Neuronal stem cell (in vitro differentiated cells): ENCODE data around the gene FDPS.

Experiments used
- DNase-seq: peaks from one replicate; pipeline ENCODE4 v3.0.0-alpha.2; 2013; ENCODE audit warnings: low spot score
- H2AFZ ChIP-seq: one replicate; pipeline ENCODE4 v1.6.1; 2013; ENCODE audit warnings: mild to moderate bottlenecking, low read length, inconsistent platforms
- H2AK5ac ChIP-seq: 2 replicates; pipeline ENCODE4 v1.6.1; 2013; ENCODE audit warnings: low read depth, mild to moderate bottlenecking, inconsistent platforms, low read length, moderate library complexity, mixed read lengths
- H2BK120ac ChIP-seq: 2 replicates; pipeline ENCODE4 v1.6.1; 2013; ENCODE audit warnings: low read depth, mild to moderate bottlenecking, inconsistent platforms, low read length, moderate library complexity, mixed read lengths
- H2BK12ac ChIP-seq: one replicate; pipeline ENCODE4 v1.6.1; 2013; ENCODE audit warnings: low read length, inconsistent platforms
- H2BK15ac ChIP-seq: 2 replicates; pipeline ENCODE4 v1.6.1; 2013; ENCODE audit warnings: mild to moderate bottlenecking, low read length, inconsistent platforms, mixed read lengths
- H2BK5ac ChIP-seq: one replicate; pipeline ENCODE4 v1.6.1; 2013; ENCODE audit warnings: inconsistent platforms, mild to moderate bottlenecking, low read length, moderate library complexity
- H3K14ac ChIP-seq: one replicate; pipeline ENCODE4 v1.6.1; 2013; ENCODE audit warnings: low read length, inconsistent platforms
- H3K18ac ChIP-seq: 2 replicates; pipeline ENCODE4 v1.6.1; 2013; ENCODE audit warnings: low read length, inconsistent platforms
- H3K23ac ChIP-seq: 2 replicates; pipeline ENCODE4 v1.6.1; 2013; ENCODE audit warnings: low read depth, mild to moderate bottlenecking, mixed read lengths, low read length, inconsistent platforms; ENCODE audit not compliant: poor library complexity
- H3K27ac ChIP-seq: replicated peaks from 3 replicates; pipeline ENCODE4 v1.5.1; 2013; ENCODE audit warnings: low read length, inconsistent platforms
- H3K27me3 ChIP-seq, 3 experiments: 2 replicates each; pipeline ENCODE4 v1.6.1; 2013; ENCODE audit warnings: low read length in 3 of 3, mild to moderate bottlenecking in 2 of 3, inconsistent platforms in 1 of 3, low read depth in 1 of 3, mixed read lengths in 1 of 3, moderate library complexity in 1 of 3; ENCODE audit not compliant: control insufficient read depth in 3 of 3, insufficient read depth in 3 of 3
- H3K36me3 ChIP-seq, 2 donors: replicated peaks in 1 of 2; 2 replicates each; pipeline ENCODE4 v1.6.1; 2013; ENCODE audit warnings: low read length in 2 of 2; ENCODE audit not compliant: control insufficient read depth in 2 of 2, insufficient read depth in 2 of 2
- H3K4ac ChIP-seq: 2 replicates; pipeline ENCODE4 v1.6.1; 2013; ENCODE audit warnings: inconsistent platforms, mild to moderate bottlenecking, low read length, moderate library complexity
- H3K4me1 ChIP-seq, 2 donors: 1 replicate in 1 of 2; 2 replicates in 1 of 2; pipeline ENCODE4 v1.6.1; 2013; ENCODE audit warnings: low read length in 2 of 2, low read depth in 1 of 2; ENCODE audit not compliant: control insufficient read depth in 2 of 2, insufficient read depth in 1 of 2
- H3K4me2 ChIP-seq: one replicate; pipeline ENCODE4 v1.6.1; 2013; ENCODE audit warnings: mild to moderate bottlenecking, low read length, inconsistent platforms; ENCODE audit not compliant: insufficient read depth, poor library complexity, severe bottlenecking
- H3K4me3 ChIP-seq, 2 donors: 2 replicates each; pipeline ENCODE4 v1.5.1; 2013; ENCODE audit warnings: low read length in 2 of 2, mild to moderate bottlenecking in 2 of 2, inconsistent platforms in 1 of 2, moderate library complexity in 1 of 2
- H3K79me1 ChIP-seq: one replicate; pipeline ENCODE4 v1.6.1; 2013; ENCODE audit warnings: low read depth, mild to moderate bottlenecking, inconsistent platforms, low read length, moderate library complexity
- H3K9ac ChIP-seq: one replicate; pipeline ENCODE4 v1.6.1; 2013; ENCODE audit warnings: mild to moderate bottlenecking, low read depth, low read length, inconsistent platforms; ENCODE audit not compliant: poor library complexity
- H3K9me3 ChIP-seq, 2 donors: replicated peaks in 1 of 2; 2 replicates each; pipeline versions ENCODE3 to v1.6.1; 2013; ENCODE audit warnings: low read length in 2 of 2, mild to moderate bottlenecking in 2 of 2, inconsistent platforms in 1 of 2, low read depth in 1 of 2, mixed read lengths in 1 of 2, moderate library complexity in 1 of 2; ENCODE audit not compliant: control insufficient read depth in 2 of 2, insufficient read depth in 1 of 2
- H4K8ac ChIP-seq: one replicate; pipeline ENCODE4 v1.6.1; 2013; ENCODE audit warnings: low read depth, mild to moderate bottlenecking, inconsistent platforms, low read length, moderate library complexity
- H4K91ac ChIP-seq: one replicate; pipeline ENCODE4 v1.6.1; 2013; ENCODE audit warnings: low read length, low read depth, mild to moderate bottlenecking, inconsistent platforms; ENCODE audit not compliant: poor library complexity
- WGBS, 2 donors: extraction: QIAGEN DNeasy Blood & Tissue Kit; methylation state at CpG; one replicate each; pipeline ENCODE4 v1.1.7; 2013; ENCODE audit warnings: missing lambda C conversion rate in 2 of 2, mixed read lengths in 1 of 2; ENCODE audit not compliant: insufficient read length in 2 of 2, insufficient replicate concordance in 1 of 2; ENCODE audit errors: extremely low coverage in 2 of 2; 5-methylcytosine and 5-hydroxymethylcytosine counted together

FDPS gene

DNA sequence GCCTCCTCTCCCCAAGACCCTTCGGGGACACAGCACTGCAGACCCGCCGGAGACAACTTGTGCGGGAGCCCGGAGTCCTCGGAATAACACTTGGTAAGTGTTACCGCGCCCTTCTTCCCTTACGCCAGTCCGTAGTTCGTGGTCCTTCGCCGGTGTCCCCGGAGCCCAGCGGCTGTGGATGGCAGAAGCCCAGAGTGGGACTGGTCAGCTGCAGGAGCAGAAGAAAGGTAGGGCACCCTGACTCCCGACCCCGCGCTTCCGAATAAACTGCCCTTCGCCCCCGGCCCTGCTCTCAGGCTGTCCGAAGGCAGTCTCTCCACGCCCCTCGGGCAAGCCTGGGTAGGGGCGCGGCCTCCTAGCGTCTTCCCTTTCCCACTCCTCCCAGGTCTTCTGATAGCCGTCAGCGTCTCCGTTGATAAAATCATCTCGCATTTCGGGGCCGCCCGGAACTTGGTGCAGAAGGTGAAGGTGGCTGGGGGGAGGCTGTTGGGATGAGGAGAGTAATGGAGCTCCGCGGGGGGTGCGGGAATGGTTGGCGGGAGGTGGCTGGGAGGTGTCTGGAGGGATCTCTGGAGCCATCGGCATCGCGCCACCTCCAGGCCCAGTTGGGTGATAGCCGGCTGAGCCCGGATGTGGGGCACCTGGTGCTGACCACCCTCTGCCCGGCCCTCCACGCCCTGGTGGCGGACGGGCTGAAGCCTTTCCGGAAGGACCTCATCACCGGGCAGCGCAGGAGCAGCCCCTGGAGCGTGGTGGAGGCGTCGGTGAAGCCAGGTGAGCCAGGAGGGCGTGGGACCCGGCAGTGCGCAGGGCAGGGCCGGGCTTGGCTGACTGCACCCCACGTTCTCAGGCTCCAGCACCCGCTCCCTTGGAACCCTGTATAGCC is 16.3 kb downstream of the FDPS start:
- Histone ChIP-seq H3K4me3 (peak overlapping the region; percentile 76 to 90), H2BK15ac (peak overlapping the region; percentile 97), H3K14ac (peak overlapping the region; percentile 94), H2AFZ (peak overlapping the region; percentile 92), H3K23ac (peak overlapping the region; percentile 96), H3K9me3 (no peaks in the 10 kb centered on the region), H3K18ac (peak overlapping the region; percentile 96), H3K4ac (peak overlapping the region; percentile 53), H3K4me1 (peaks cover 23 to 24% of the 10 kb centered on the region in 2 donors), H2AK5ac (peak overlapping the region; percentile 98), H3K27ac (peak overlapping the region; percentile 75), H3K27me3 (no peaks in the 10 kb centered on the region), H3K4me2 (peak overlapping the region; percentile 96), H2BK120ac (peak overlapping the region; percentile 5), H2BK5ac (peak overlapping the region; percentile 53), H2BK12ac (peak overlapping the region; percentile 41), H3K9ac (peak overlapping the region; percentile 98), H4K8ac (peak overlapping the region; percentile 96), H3K79me1 (peaks cover 19% of the 10 kb centered on the region), H3K36me3 (peaks cover 21 to 60% of the 10 kb centered on the region in 2 donors), H4K91ac (peak overlapping the region; percentile 72)
- WGBS, 2 donors, result no CpG with 5 or more reads among the region's 59 CpGs
- DNase-seq, result no peak

DNA sequence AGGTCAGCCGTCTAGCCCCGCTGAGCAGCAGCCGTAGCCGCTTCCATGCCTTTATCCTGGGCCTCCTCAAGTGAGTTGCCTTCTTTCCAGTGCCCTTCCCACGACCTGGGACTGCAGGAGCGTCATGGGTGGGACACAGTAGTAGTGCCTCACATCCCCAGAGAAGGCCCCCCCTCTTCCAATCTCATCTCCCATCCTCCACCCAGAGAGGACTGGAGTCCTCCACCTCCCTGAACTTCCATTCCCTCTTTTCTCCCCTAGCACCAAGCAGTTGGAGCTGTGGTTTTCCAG is 16.9 kb downstream of the FDPS start:
- peaks cover 20 to 24% of the 10 kb centered on the region in 2 donors for H3K4me1 ChIP-seq
- no peak for DNase-seq
- H3K27ac ChIP-seq, result no peak overlapping the region
- H3K14ac ChIP-seq, result peak overlapping the region; percentile 75
- H2BK12ac ChIP-seq, result no peak overlapping the region
- H3K4ac ChIP-seq, result peak overlapping the region; percentile 53
- H2BK120ac ChIP-seq, result peak overlapping the region; percentile 5
- WGBS, 2 donors, result no CpG with 5 or more reads among the region's 6 CpGs
- H3K79me1 ChIP-seq, result peaks cover 19% of the 10 kb centered on the region
- peak overlapping the region; percentile 98 for H2AK5ac ChIP-seq
- peak overlapping the region; percentile 96 for H3K23ac ChIP-seq
- H4K91ac ChIP-seq, result peak overlapping the region; percentile 72
- peak overlapping the region; percentile 96 for H3K4me2 ChIP-seq
- no peaks in the 10 kb centered on the region for H3K27me3 ChIP-seq
- H3K36me3 ChIP-seq, result peaks cover 25 to 60% of the 10 kb centered on the region in 2 donors
- H3K4me3 ChIP-seq, result peak overlapping the region; percentile 76 to 90
- H3K18ac ChIP-seq, result peak overlapping the region; percentile 96
- no peaks in the 10 kb centered on the region for H3K9me3 ChIP-seq
- H2AFZ ChIP-seq, result no peak overlapping the region
- peak overlapping the region; percentile 96 for H4K8ac ChIP-seq
- H3K9ac ChIP-seq, result peak overlapping the region; percentile 98
- peak overlapping the region; percentile 75 for H2BK15ac ChIP-seq
- H2BK5ac ChIP-seq, result peak overlapping the region; percentile 53

DNA sequence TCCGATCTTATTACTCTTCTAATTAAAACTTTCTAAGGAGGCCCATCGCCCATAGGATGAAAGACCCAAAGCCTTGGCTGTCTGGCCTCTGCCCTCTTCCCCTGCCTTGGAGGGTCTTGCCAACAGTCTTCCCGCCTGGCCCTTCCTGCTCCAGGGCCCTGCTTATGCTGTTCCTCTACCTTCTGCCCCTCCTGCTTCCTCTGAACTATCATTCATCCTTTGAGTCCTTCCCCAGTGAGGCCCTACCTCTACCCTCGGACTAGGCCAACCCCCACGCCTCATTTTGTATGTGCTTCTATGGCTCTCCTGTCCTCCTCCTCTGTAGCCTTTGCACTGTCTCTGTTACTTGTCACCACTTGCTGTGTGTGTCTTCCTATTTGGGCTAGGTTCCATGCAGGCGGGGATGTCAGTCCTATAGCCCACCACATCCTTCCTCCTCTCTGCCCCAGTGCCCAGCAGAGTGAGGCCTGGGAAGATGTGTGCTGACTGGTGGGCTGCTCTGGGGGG is 17.4 kb downstream of the FDPS start:
- H4K91ac ChIP-seq, result no peak overlapping the region
- H3K27ac ChIP-seq, result no peak overlapping the region
- peaks cover 29 to 60% of the 10 kb centered on the region in 2 donors for H3K36me3 ChIP-seq
- peak overlapping the region; percentile 39 for H2BK5ac ChIP-seq
- no peaks in the 10 kb centered on the region for H3K9me3 ChIP-seq
- no peak overlapping the region for H2BK120ac ChIP-seq
- no peak overlapping the region for H3K14ac ChIP-seq
- H3K4ac ChIP-seq, result no peak overlapping the region
- H3K9ac ChIP-seq, result peak overlapping the region; percentile 44
- no peak overlapping the region for H2BK15ac ChIP-seq
- peak overlapping the region; percentile 17 for H3K18ac ChIP-seq
- no peak for DNase-seq
- peaks cover 20% of the 10 kb centered on the region in 2 donors for H3K4me1 ChIP-seq
- peak overlapping the region in 1 of 2 donors; percentile 11 for H3K4me3 ChIP-seq
- H3K23ac ChIP-seq, result peak overlapping the region; percentile 43
- H3K4me2 ChIP-seq, result no peak overlapping the region
- peaks cover 19% of the 10 kb centered on the region for H3K79me1 ChIP-seq
- no peak overlapping the region for H4K8ac ChIP-seq
- no CpG with 5 or more reads among the region's 6 CpGs for WGBS, 2 donors
- no peaks in the 10 kb centered on the region for H3K27me3 ChIP-seq
- H2AFZ ChIP-seq, result no peak overlapping the region
- no peak overlapping the region for H2AK5ac ChIP-seq
- no peak overlapping the region for H2BK12ac ChIP-seq

DNA sequence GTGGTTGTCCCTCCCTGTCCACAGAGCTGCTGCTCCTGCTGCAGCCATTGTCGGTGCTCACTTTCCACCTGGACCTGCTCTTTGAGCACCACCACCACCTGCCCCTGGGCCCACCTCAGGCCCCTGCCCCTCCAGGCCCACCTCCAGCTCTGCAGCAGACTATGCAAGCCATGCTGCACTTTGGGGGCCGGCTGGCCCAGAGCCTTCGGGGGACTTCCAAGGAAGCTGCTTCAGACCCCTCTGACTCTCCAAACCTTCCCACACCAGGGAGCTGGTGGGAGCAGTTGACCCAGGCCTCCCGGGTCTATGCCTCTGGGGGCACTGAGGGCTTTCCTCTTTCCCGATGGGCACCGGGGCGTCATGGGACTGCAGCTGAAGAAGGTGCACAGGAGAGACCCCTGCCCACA is 18.0 kb downstream of the FDPS start:
- Histone ChIP-seq H4K8ac (no peak overlapping the region), H3K18ac (no peak overlapping the region), H3K4me3 (no peak overlapping the region), H3K14ac (no peak overlapping the region), H3K79me1 (peaks cover 19% of the 10 kb centered on the region), H3K4ac (no peak overlapping the region), H3K4me1 (peaks cover 16% of the 10 kb centered on the region in 2 donors), H2BK120ac (no peak overlapping the region), H2BK15ac (no peak overlapping the region), H3K36me3 (peaks cover 29 to 60% of the 10 kb centered on the region in 2 donors), H2AK5ac (no peak overlapping the region), H4K91ac (no peak overlapping the region), H3K27ac (no peak overlapping the region), H2BK12ac (no peak overlapping the region), H3K9ac (no peak overlapping the region), H2BK5ac (peak overlapping the region; percentile 39), H3K9me3 (no peaks in the 10 kb centered on the region), H3K23ac (peak overlapping the region; percentile 43), H2AFZ (no peak overlapping the region), H3K4me2 (no peak overlapping the region), H3K27me3 (no peaks in the 10 kb centered on the region)
- WGBS, 2 donors, result no CpG with 5 or more reads among the region's 7 CpGs
- DNase-seq, result no peak
